ENCODE results near the gene PLVAP. TPM values are rescaled to one million over a fixed set of nuclear protein-coding genes. Genes with fewer than 3 reads are reported as not detected.

Gene PLVAP
- total and polyA plus RNA-seq, 9 of the 15 experiments (the other 6 are each of a cell fraction or from before 2014, with no cell fraction given) = 0.09 to 0.84 (median 0.51) TPM; not detected in 4

GRCh38 chr19:17334414-17335409 lies 42.4 kb downstream of the PLVAP start, which contains the start of gene ANO8 (continued):
- TF ChIP-seq, protein P1, sequence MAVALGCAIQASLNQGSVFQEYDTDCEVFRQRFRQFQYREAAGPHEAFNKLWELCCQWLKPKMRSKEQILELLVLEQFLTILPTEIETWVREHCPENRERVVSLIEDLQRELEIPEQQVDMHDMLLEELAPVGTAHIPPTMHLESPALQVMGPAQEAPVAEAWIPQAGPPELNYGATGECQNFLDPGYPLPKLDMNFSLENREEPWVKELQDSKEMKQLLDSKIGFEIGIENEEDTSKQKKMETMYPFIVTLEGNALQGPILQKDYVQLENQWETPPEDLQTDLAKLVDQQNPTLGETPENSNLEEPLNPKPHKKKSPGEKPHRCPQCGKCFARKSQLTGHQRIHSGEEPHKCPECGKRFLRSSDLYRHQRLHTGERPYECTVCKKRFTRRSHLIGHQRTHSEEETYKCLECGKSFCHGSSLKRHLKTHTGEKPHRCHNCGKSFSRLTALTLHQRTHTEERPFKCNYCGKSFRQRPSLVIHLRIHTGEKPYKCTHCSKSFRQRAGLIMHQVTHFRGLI (CRISPR knock-in tag; IDR thresholded peaks at IDR 0.05) = no peak
- TF ChIP-seq CLOCK (CRISPR knock-in tag; IDR thresholded peaks at IDR 0.05; ENCODE audit: borderline replicate concordance) (no peak), NCOA1 (IDR thresholded peaks at IDR 0.05; ENCODE audit: low read depth) (peak; percentile 65; the same call in 1 of the 2 replicates), NUFIP1 (IDR thresholded peaks at IDR 0.05; ENCODE audit: partially characterized antibody) (no peak), ZNF408 (CRISPR knock-in tag; IDR thresholded peaks at IDR 0.05; ENCODE audit: low read depth) (no peak), ZNF644 (tag; IDR thresholded peaks at IDR 0.05; ENCODE audit: low read depth) (no peak), ZKSCAN8 (CRISPR knock-in tag; IDR thresholded peaks at IDR 0.05) (0 out of 2 replicates have a peak, but pooled peaks have one; percentile 29), SMAD4 (CRISPR knock-in tag; conservative IDR thresholded peaks at IDR 0.05) (peak; percentile 96), NONO (IDR thresholded peaks at IDR 0.05; ENCODE audit: low read depth in 2 of 2, low read length in 1 of 2) (peak in 1 of 2 experiments; percentile 96; a peak in 2 of 4 replicates), MXI1 (IDR thresholded peaks at IDR 0.05; ENCODE audit: low read depth, low read length) (peak; percentile 62; the same call in 1 of the 2 replicates), ZNF217 (CRISPR knock-in tag; IDR thresholded peaks at IDR 0.05) (no peak)
- TF ChIP-seq, protein P2, sequence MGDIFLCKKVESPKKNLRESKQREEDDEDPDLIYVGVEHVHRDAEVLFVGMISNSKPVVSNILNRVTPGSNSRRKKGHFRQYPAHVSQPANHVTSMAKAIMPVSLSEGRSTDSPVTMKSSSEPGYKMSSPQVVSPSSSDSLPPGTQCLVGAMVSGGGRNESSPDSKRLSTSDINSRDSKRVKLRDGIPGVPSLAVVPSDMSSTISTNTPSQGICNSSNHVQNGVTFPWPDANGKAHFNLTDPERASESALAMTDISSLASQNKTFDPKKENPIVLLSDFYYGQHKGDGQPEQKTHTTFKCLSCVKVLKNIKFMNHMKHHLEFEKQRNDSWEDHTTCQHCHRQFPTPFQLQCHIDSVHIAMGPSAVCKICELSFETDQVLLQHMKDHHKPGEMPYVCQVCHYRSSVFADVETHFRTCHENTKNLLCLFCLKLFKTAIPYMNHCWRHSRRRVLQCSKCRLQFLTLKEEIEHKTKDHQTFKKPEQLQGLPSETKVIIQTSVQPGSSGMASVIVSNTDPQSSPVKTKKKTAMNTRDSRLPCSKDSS (IDR thresholded peaks at IDR 0.05; ENCODE audit: low read depth, partially characterized antibody) = no peak
- TF ChIP-seq, protein P3, sequence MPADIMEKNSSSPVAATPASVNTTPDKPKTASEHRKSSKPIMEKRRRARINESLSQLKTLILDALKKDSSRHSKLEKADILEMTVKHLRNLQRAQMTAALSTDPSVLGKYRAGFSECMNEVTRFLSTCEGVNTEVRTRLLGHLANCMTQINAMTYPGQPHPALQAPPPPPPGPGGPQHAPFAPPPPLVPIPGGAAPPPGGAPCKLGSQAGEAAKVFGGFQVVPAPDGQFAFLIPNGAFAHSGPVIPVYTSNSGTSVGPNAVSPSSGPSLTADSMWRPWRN (IDR thresholded peaks at IDR 0.05; ENCODE audit: low read depth) = no peak
- TF ChIP-seq, protein P4, sequence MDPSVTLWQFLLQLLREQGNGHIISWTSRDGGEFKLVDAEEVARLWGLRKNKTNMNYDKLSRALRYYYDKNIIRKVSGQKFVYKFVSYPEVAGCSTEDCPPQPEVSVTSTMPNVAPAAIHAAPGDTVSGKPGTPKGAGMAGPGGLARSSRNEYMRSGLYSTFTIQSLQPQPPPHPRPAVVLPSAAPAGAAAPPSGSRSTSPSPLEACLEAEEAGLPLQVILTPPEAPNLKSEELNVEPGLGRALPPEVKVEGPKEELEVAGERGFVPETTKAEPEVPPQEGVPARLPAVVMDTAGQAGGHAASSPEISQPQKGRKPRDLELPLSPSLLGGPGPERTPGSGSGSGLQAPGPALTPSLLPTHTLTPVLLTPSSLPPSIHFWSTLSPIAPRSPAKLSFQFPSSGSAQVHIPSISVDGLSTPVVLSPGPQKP (CRISPR knock-in tag; IDR thresholded peaks at IDR 0.05) = no peak
- TF ChIP-seq, protein P5, sequence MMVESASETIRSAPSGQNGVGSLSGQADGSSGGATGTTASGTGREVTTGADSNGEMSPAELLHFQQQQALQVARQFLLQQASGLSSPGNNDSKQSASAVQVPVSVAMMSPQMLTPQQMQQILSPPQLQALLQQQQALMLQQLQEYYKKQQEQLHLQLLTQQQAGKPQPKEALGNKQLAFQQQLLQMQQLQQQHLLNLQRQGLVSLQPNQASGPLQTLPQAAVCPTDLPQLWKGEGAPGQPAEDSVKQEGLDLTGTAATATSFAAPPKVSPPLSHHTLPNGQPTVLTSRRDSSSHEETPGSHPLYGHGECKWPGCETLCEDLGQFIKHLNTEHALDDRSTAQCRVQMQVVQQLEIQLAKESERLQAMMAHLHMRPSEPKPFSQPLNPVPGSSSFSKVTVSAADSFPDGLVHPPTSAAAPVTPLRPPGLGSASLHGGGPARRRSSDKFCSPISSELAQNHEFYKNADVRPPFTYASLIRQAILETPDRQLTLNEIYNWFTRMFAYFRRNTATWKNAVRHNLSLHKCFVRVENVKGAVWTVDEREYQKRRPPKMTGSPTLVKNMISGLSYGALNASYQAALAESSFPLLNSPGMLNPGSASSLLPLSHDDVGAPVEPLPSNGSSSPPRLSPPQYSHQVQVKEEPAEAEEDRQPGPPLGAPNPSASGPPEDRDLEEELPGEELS (CRISPR knock-in tag; IDR thresholded peaks at IDR 0.05; ENCODE audit: borderline replicate concordance) = no peak; the same call in 1 of the 2 replicates

Measured in K562 (cell line).